DMS79 (cell line): ENCODE measurements around the gene DDIT3.

Source experiments
- DNase-seq: peaks from one replicate; lab custom pipeline; 2025; lab: John Stamatoyannopoulos, UW

The DDIT3 gene

GRCh38 chr12:57485695-57486094 lies 34.6 kb downstream of the DDIT3 start:
- no peak for DNase-seq

GRCh38 chr12:57483466-57483865 lies 36.8 kb downstream of the DDIT3 start:
- no peak for DNase-seq

- no peak for DNase-seq
Measured at GRCh38 chr12:57481671-57482070, 38.6 kb downstream of the DDIT3 start.

GRCh38 chr12:57479376-57480115 lies 40.8 kb downstream of the DDIT3 start, which contains the start of gene ARHGAP9:
Gene ARHGAP9, minus strand, starts transcription at chr12:57479866. Its CDS starts 460 bp downstream, at chr12:57479406.
- no peak for DNase-seq

- no peak for DNase-seq
Measured at GRCh38 chr12:57479043-57479375, 41.3 kb downstream of the DDIT3 start.

GRCh38 chr12:57477710-57478681 lies 42.3 kb downstream of the DDIT3 start:
- no peak for DNase-seq

- no peak for DNase-seq
Measured at GRCh38 chr12:57476993-57477709, 43.2 kb downstream of the DDIT3 start.

- DNase-seq: no peak
Measured at GRCh38 chr12:57476162-57476992, 43.9 kb downstream of the DDIT3 start.

- DNase-seq: no peak
Measured at GRCh38 chr12:57475271-57476161, 44.8 kb downstream of the DDIT3 start.

- no peak for DNase-seq
Measured at GRCh38 chr12:57474862-57475261, 45.5 kb downstream of the DDIT3 start.

- no peak for DNase-seq
Measured at GRCh38 chr12:57474430-57474829, 45.9 kb downstream of the DDIT3 start.

- no peak for DNase-seq
Measured at GRCh38 chr12:57473886-57474285, 46.4 kb downstream of the DDIT3 start.

GRCh38 chr12:57473392-57473791 lies 46.9 kb downstream of the DDIT3 start:
- DNase-seq: no peak

GRCh38 chr12:57472391-57472790 lies 47.9 kb downstream of the DDIT3 start:
- DNase-seq: no peak

- DNase-seq: no peak
Measured at GRCh38 chr12:57471661-57472060, 48.7 kb downstream of the DDIT3 start.

GRCh38 chr12:57470970-57471656 lies 49.2 kb downstream of the DDIT3 start:
- no peak for DNase-seq

GRCh38 chr12:57470286-57470969 lies 49.9 kb downstream of the DDIT3 start:
- DNase-seq: no peak

GRCh38 chr12:57469296-57470164 lies 50.8 kb downstream of the DDIT3 start:
- no peak for DNase-seq
